CD4-positive, alpha-beta T cell treated with Interleukin-15 for 4 hours (primary cell): ENCODE data around the gene STT3A.

Source experiments
- DNase-seq: peaks from one replicate; pipeline ENCODE4 v3.0.0-alpha.2; 2020; ENCODE audit warnings: low spot score

STT3A gene

DNA sequence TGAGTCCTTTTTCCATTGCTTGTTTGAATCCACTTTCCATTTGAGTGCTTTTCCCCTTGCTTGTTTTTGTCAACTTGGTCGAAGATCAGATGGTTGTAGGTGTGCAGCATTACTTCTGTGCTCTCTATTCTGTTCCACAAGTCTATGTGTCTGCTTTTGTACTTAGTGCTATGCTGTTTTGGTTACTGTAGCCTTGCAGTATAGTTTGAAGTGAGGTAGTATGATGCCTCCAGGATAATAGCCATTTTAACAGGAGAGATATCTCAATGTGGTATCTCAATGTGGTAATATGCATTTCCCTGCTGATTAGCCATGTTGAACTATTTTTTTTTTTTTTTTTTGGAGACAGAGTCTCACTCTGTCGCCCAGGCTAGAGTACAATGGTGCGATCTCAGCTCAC lies 71.3 kb downstream of the STT3A start:
- no peak for DNase-seq

DNA sequence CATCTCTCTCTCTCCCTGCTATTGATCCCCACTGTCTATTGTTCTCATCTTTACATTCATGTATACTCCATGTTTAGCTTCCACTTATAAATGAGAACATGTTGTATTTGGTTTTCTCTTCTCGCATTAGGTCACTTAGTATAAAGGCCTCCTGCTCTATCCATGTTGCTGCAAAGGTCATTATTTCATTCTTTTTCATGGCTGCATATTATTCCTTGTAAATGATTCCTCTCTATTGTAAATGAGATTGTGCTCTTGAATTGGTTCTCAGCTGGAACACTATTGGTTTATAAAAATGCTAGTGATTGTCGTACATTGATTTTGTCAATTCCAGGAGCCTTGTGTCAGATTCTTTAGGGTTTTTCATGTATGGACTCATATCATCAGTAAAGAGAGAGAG lies 74.5 kb downstream of the STT3A start:
- no peak for DNase-seq

DNA sequence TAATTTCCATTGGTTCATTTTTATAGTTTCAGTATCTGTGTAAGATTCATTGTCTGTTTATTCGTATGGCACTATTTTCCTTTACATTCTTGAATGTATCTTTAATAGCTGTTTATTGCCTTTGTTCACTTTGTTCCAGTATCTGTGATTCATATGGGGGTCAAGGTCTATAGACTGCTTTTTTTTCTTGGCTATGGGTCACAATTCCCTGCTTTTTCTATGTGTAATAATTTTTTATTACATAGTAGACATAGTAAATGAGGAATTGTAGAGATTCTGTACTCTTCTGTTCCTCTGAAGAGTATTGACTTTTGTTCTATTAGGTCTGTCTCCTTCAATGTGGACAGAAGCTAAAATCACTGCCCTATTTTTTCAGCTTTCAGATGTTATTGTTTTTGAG lies 77.5 kb downstream of the STT3A start:
- DNase-seq, result no peak

DNA sequence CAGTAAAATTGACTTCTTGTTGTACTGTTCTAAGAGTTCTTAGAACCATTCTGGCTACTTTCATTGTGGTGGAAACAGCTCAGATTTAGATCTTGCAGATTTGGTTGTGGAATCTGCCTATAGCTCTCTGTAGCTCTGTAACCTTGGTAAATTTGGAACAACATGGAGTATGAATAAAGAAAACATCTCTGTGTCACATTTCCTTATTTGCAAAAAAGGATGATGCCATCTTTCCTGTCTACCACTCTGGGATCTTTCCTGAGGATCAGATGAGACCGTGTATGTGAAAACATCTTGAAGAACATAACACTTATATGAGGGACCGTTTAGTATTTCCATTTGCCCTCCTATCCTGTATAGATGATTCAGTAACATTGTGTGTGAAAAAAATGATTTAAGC lies 78.9 kb downstream of the STT3A start:
- no peak for DNase-seq
